Adrenal gland (tissue), 12 donors: ENCODE measurements around the gene ZNF652. TPM values are rescaled to one million over a fixed set of nuclear protein-coding genes. Genes with fewer than 3 reads are reported as not detected.

Source experiments
- DNase-seq, 7 donors: peaks; one replicate each; pipeline ENCODE4 v3.0.0-alpha.2; 2019 to 2020
- H3K27ac ChIP-seq, 5 donors: fragments of 200-600 bp; sonication (generic) in 4 of 5; 1 replicate in 3 of 5; 2 replicates in 2 of 5; pipeline versions ENCODE4 v1.5.1 to v1.8.0; 2016 to 2020; ENCODE audit warnings: mild to moderate bottlenecking in 1 of 5
- H3K27me3 ChIP-seq: fragments of 200-600 bp; 2 replicates; pipeline ENCODE4 v1.8.0; 2021
- H3K36me3 ChIP-seq, 2 donors: fragments of 200-600 bp; replicated peaks in 1 of 2; 1 replicate in 1 of 2; 2 replicates in 1 of 2; pipeline versions ENCODE4 v1.5.1 to v1.8.0; 2018 to 2022
- H3K4me1 ChIP-seq, 2 donors: fragments of 200-600 bp; replicated peaks in 1 of 2; 1 replicate in 1 of 2; 2 replicates in 1 of 2; pipeline versions ENCODE4 v1.5.1 to v1.8.0; 2018 to 2021
- H3K4me3 ChIP-seq, 4 donors: fragments of 200-600 bp; sonication (generic) in 3 of 4; one replicate each; pipeline ENCODE4 v1.5.1; 2016 to 2018
- H3K9me3 ChIP-seq, 3 donors: fragments of 200-600 bp; sonication (generic) in 1 of 3; replicated peaks in 1 of 3; 1 replicate in 2 of 3; 2 replicates in 1 of 3; pipeline versions ENCODE4 v1.5.1 to v1.8.0; 2016 to 2021
- CTCF ChIP-seq, 6 experiments: fragments of 450-650 bp in 4 of 6; fragments of 200-600 bp in 2 of 6; sonication (generic) in 1 of 6; IDR thresholded peaks; 1 replicate in 5 of 6; 2 replicates in 1 of 6; pipeline versions ENCODE4 v1.5.1 to v1.8.0; 2016 to 2021; ENCODE audit warnings: antibody characterized with exemption in 6 of 6, mild to moderate bottlenecking in 2 of 6, moderate library complexity in 1 of 6
- POLR2A ChIP-seq, 2 donors: fragments of 450-650 bp; IDR thresholded peaks; one replicate each; pipeline ENCODE4 v1.6.1; 2017; ENCODE audit warnings: antibody characterized with exemption in 2 of 2, mild to moderate bottlenecking in 2 of 2, moderate library complexity in 1 of 2
- WGBS, 4 donors: extraction: QIAGEN DNeasy Blood & Tissue Kit in 2 of 4; methylation state at CpG; one replicate each; pipeline versions ENCODE4 v1.1.5 to v1.1.7; 2013 to 2017; 5-methylcytosine and 5-hydroxymethylcytosine counted together
- intact Hi-C, 2 donors: fragments of 100-400 bp; cut with DNase I; formaldehyde crosslinking; loops; one replicate each; pipeline versions ENCODE4 v1.14.1 to v1.15.0; 2022 to 2023
- polyA plus RNA-seq, 3 donors: library from polyadenylated mRNA; stranded (reverse); fragments of 200-250 nt in 2 of 3; fragments of 350-450 nt in 1 of 3; fragmentation: Illumina TruSeq in 1 of 3; extraction: RNeasy Lipid Tissue Mini Kit (QIAGEN cat#74804) in 1 of 3; gene quantifications; one replicate each; pipeline ENCODE4 v1.2.3, GENCODE V29; 2013 to 2014
- total RNA-seq, 9 donors: library from RNA; depleted of rRNA in 4 of 9; stranded (reverse); fragments of >200 nt in 4 of 9; fragments of 120-200 nt in 1 of 9; fragmentation: NEBNext Ultra II Directional in 1 of 9; extraction: Animal tissue kit (Norgen Biotek cat#: 25700) in 1 of 9; gene quantifications; one replicate each; pipeline versions ENCODE4 v1.1.0 to v1.2.4, GENCODE V29; 2013 to 2023
- donor health status: healthy with polysubstance abuse.
- donor health status: Bipolar disorder and iron deficiency.
- donor health status: DM: yes; HTN: yes; CAD: no.
- donor health status: DM: no; HTN: no; CAD: no.
- donor health status: DM: no; HTN: no; CAD: no.
- donor health status: DM: yes; HTN: yes; CAD: no.

ZNF652 gene
- total and polyA plus RNA-seq, 12 donors = 22.7 to 58.7 (median 48.1) TPM

- 0 to 18% (median 13%) methylated on average over 1 of the region's 1 CpG for WGBS, 4 donors
- Histone ChIP-seq H3K4me3 (no peak overlapping the region), H3K4me1 (peaks cover 43 to 59% of the 10 kb centered on the region in 2 donors), H3K27me3 (no peaks in the 10 kb centered on the region), H3K9me3 (no peaks in the 10 kb centered on the region), H3K27ac (peak overlapping the region in 4 of 5 donors; percentile 30 to 81 (median 78)), H3K36me3 (no peaks in the 10 kb centered on the region)
- DNase-seq = no peak
- TF ChIP-seq POLR2A (IDR thresholded peaks at IDR 0.05) = no peak
- TF ChIP-seq CTCF (IDR thresholded peaks at IDR 0.05) = no peak
- intact Hi-C loops = no loop called here
Observed at GRCh38 chr17:49342575-49342936, 19.5 kb downstream of the ZNF652 start.

- WGBS, 4 donors = 34 to 42% (median 36%) methylated on average over 4 to 5 of the region's 5 CpGs
- H3K4me1 ChIP-seq = peaks cover 44 to 65% of the 10 kb centered on the region in 2 donors
- H3K27me3 ChIP-seq = no peaks in the 10 kb centered on the region
- TF ChIP-seq POLR2A (IDR thresholded peaks at IDR 0.05) = no peak
- TF ChIP-seq CTCF (IDR thresholded peaks at IDR 0.05) = no peak
- peak; percentile 47 to 76 (median 63) for DNase-seq
- H3K4me3 ChIP-seq = no peak overlapping the region
- no peaks in the 10 kb centered on the region for H3K36me3 ChIP-seq
- H3K9me3 ChIP-seq = no peaks in the 10 kb centered on the region
- intact Hi-C loops = no loop called here
- peak overlapping the region; percentile 74 to 81 (median 77) for H3K27ac ChIP-seq
Observed at GRCh38 chr17:49341356-49341755, 20.7 kb downstream of the ZNF652 start.

GRCh38 chr17:49339354-49339753 lies 22.7 kb downstream of the ZNF652 start:
- 47 to 55% (median 52%) methylated on average over 6 of the region's 6 CpGs for WGBS, 4 donors
- TF ChIP-seq POLR2A (IDR thresholded peaks at IDR 0.05) (no peak), CTCF (IDR thresholded peaks at IDR 0.05) (no peak)
- peaks cover 39 to 69% of the 10 kb centered on the region in 2 donors for H3K4me1 ChIP-seq
- peak overlapping the region; percentile 11 to 81 (median 59) for H3K27ac ChIP-seq
- H3K4me3 ChIP-seq = no peak overlapping the region
- peak in 1 of 7 donors; percentile 26 for DNase-seq
- H3K36me3 ChIP-seq = no peaks in the 10 kb centered on the region
- no peaks in the 10 kb centered on the region for H3K9me3 ChIP-seq
- H3K27me3 ChIP-seq = no peaks in the 10 kb centered on the region
- intact Hi-C loops = no loop called here

GRCh38 chr17:49338883-49339282 lies 23.2 kb downstream of the ZNF652 start:
- Histone ChIP-seq H3K4me3 (no peak overlapping the region), H3K36me3 (no peaks in the 10 kb centered on the region), H3K27ac (peak overlapping the region; percentile 39 to 81 (median 67)), H3K27me3 (no peaks in the 10 kb centered on the region), H3K4me1 (peaks cover 43 to 74% of the 10 kb centered on the region in 2 donors), H3K9me3 (no peaks in the 10 kb centered on the region)
- WGBS, 4 donors = 30 to 59% (median 39%) methylated on average over 4 of the region's 4 CpGs
- peak in 4 of 7 donors; percentile 34 to 55 (median 51) for DNase-seq
- intact Hi-C loops = no loop called here
- TF ChIP-seq CTCF (IDR thresholded peaks at IDR 0.05) = no peak
- TF ChIP-seq POLR2A (IDR thresholded peaks at IDR 0.05) = peak in 1 of 2 donors; percentile 37
